A673 (cell line): ENCODE data around the gene STX3. TPM values are rescaled to one million over a fixed set of nuclear protein-coding genes. Genes with fewer than 3 reads are reported as not detected.
A peak's percentile ranks its signal among the peaks of the same experiment; 100 is the strongest.

Source experiments
- BruUV-seq: library from RNA; stranded (reverse); fragments of 400-500 nt; replicated peaks from 2 replicates; lab custom pipeline; 2021; lab: Mats Ljungman, UMichigan
- CTCF ChIA-PET: fragments of 300-600 bp; sonication (Branson Sonifier 250); formaldehyde crosslinking; loops from one replicate; lab custom pipeline; 2022; ENCODE audit warnings: antibody characterized with exemption; lab: Charles Lee
- POLR2A ChIA-PET: fragments of 300-600 bp; sonication (Branson Sonifier 250); formaldehyde crosslinking; loops from one replicate; lab custom pipeline; 2022; ENCODE audit warnings: antibody characterized with exemption; ENCODE audit not compliant: low non-redundant PET; lab: Charles Lee
- DNase-seq: peaks from one replicate; pipeline ENCODE4 v3.0.0-alpha.2; 2015; ENCODE audit warnings: low spot score
- H3K27ac ChIP-seq: fragments of 200-600 bp; sonication (generic); 2 replicates; pipeline ENCODE4 v1.5.1; 2016; ENCODE audit warnings: mixed run types, low read depth, mild to moderate bottlenecking, mixed read lengths, antibody characterized with exemption, low read length; ENCODE audit not compliant: poor library complexity, severe bottlenecking
- H3K27me3 ChIP-seq: fragments of 200-600 bp; sonication (generic); replicated peaks from 2 replicates; pipeline ENCODE4 v1.6.1; 2017; ENCODE audit warnings: mixed run types, low read depth, mild to moderate bottlenecking, mixed read lengths, antibody characterized with exemption, low read length; ENCODE audit not compliant: insufficient read depth, poor library complexity
- H3K36me3 ChIP-seq: fragments of 200-600 bp; sonication (generic); 2 replicates; pipeline ENCODE4 v1.6.1; 2016; ENCODE audit warnings: mixed run types, mild to moderate bottlenecking, mixed read lengths, antibody characterized with exemption, low read length; ENCODE audit not compliant: insufficient read depth, poor library complexity, severe bottlenecking
- H3K4me1 ChIP-seq: fragments of 200-600 bp; sonication (generic); 2 replicates; pipeline ENCODE4 v1.6.1; 2017; ENCODE audit warnings: mixed run types, mild to moderate bottlenecking, mixed read lengths, antibody characterized with exemption, low read length; ENCODE audit not compliant: insufficient read depth, poor library complexity, severe bottlenecking
- H3K4me3 ChIP-seq: fragments of 200-600 bp; sonication (generic); 2 replicates; pipeline ENCODE4 v1.5.1; 2016; ENCODE audit warnings: low read depth, mixed run types, mild to moderate bottlenecking, mixed read lengths, low read length; ENCODE audit not compliant: poor library complexity, severe bottlenecking
- H3K9me3 ChIP-seq: fragments of 200-600 bp; sonication (generic); 2 replicates; pipeline ENCODE4 v1.6.1; 2016; ENCODE audit warnings: mixed run types, low read depth, mild to moderate bottlenecking, mixed read lengths, antibody characterized with exemption, low read length; ENCODE audit not compliant: poor library complexity, severe bottlenecking
- CTCF ChIP-seq: fragments of 300-800, 200-600 bp; sonication (generic); conservative IDR thresholded peaks from 2 replicates; pipeline ENCODE4 v1.5.1; 2017; ENCODE audit warnings: low read depth, mild to moderate bottlenecking, antibody characterized with exemption, low read length, moderate library complexity, mixed read lengths
- EZH2 ChIP-seq: fragments of 200-600 bp; sonication (generic); IDR thresholded peaks from 2 replicates; pipeline ENCODE4 v1.6.1; 2017; ENCODE audit warnings: borderline replicate concordance, low read depth, mild to moderate bottlenecking, mixed read lengths, antibody characterized with exemption, low read length; ENCODE audit not compliant: poor library complexity, severe bottlenecking
- intact Hi-C: fragments of 100-400 bp; cut with micrococcal nuclease; formaldehyde crosslinking; loops from one replicate; pipeline ENCODE4 v1.10.0; 2022; ENCODE audit not compliant: unreplicated experiment
- total RNA-seq: library from RNA; stranded (reverse); gene quantifications from 2 replicates; pipeline ENCODE4 v1.2.3, GENCODE V29; 2021

The STX3 gene
- total RNA-seq, 1 experiment from 2014 or later = 16.0 TPM

GRCh38 chr11:59801981-59802638 lies 46.9 kb downstream of the STX3 start:
- Histone ChIP-seq H3K27ac (no peak overlapping the region), H3K4me3 (no peak overlapping the region), H3K9me3 (no peaks in the 10 kb centered on the region), H3K4me1 (no peaks in the 10 kb centered on the region), H3K36me3 (peaks cover 16% of the 10 kb centered on the region), H3K27me3 (no peaks in the 10 kb centered on the region)
- intact Hi-C loops = loop anchor here (1.0 to 2.0 kb wide), 2 partner anchors 48 to 265 kb away; no protein-coding TSS in a partner anchor
- TF ChIP-seq EZH2 (no peak), CTCF (no peak)
- peak; percentile 35 for DNase-seq
- no TSS peak for BruUV-seq
- ChIA-PET POLR2A (interaction anchor here (0.6 kb wide), 1 partner anchor 116 kb away, joined by 3 read pairs; no protein-coding TSS in a partner anchor), CTCF (interaction anchor here (1.4 kb wide), 1 partner anchor 47 kb away, joined by 5 read pairs; the partner anchor contains the start of gene STX3)

GRCh38 chr11:59802639-59803176 lies 47.5 kb downstream of the STX3 start:
- POLR2A ChIA-PET = no interaction called here
- H3K36me3 ChIP-seq = peaks cover 18% of the 10 kb centered on the region
- no TSS peak for BruUV-seq
- CTCF ChIA-PET = no interaction called here
- H3K4me1 ChIP-seq = no peaks in the 10 kb centered on the region
- intact Hi-C loops = loop anchor here (1.0 to 2.0 kb wide), 2 partner anchors 48 to 266 kb away; no protein-coding TSS in a partner anchor
- peak; percentile 70 for DNase-seq
- no peak overlapping the region for H3K4me3 ChIP-seq
- H3K9me3 ChIP-seq = no peaks in the 10 kb centered on the region
- H3K27ac ChIP-seq = no peak overlapping the region
- TF ChIP-seq CTCF (peak; percentile 82), EZH2 (no peak)
- H3K27me3 ChIP-seq = no peaks in the 10 kb centered on the region

- Histone ChIP-seq H3K27me3 (no peaks in the 10 kb centered on the region), H3K4me1 (no peaks in the 10 kb centered on the region), H3K36me3 (peaks cover 30% of the 10 kb centered on the region), H3K9me3 (no peaks in the 10 kb centered on the region), H3K27ac (no peak overlapping the region), H3K4me3 (no peak overlapping the region)
- no TSS peak for BruUV-seq
- CTCF ChIA-PET = interaction anchor here (0.6 kb wide), 1 partner anchor 62 kb away, joined by 3 read pairs; no protein-coding TSS in a partner anchor
- TF ChIP-seq EZH2 (no peak), CTCF (no peak)
- intact Hi-C loops = no loop called here
- DNase-seq = no peak
- POLR2A ChIA-PET = no interaction called here
Measured at GRCh38 chr11:59804061-59804460, 48.9 kb downstream of the STX3 start.
